HS-5 (cell line): ENCODE data around the gene GRIN1.
A peak's percentile ranks its signal among the peaks of the same experiment; 100 is the strongest.
"Not testable (repeated sequence)": the region's sequence is repeated elsewhere in the genome, so short reads cannot be mapped to it uniquely, and the experiment has no call there.

Source experiments
- DNase-seq: peaks from one replicate; pipeline ENCODE4 v3.0.0-alpha.2; 2012; ENCODE audit warnings: low read depth

The GRIN1 gene

DNA sequence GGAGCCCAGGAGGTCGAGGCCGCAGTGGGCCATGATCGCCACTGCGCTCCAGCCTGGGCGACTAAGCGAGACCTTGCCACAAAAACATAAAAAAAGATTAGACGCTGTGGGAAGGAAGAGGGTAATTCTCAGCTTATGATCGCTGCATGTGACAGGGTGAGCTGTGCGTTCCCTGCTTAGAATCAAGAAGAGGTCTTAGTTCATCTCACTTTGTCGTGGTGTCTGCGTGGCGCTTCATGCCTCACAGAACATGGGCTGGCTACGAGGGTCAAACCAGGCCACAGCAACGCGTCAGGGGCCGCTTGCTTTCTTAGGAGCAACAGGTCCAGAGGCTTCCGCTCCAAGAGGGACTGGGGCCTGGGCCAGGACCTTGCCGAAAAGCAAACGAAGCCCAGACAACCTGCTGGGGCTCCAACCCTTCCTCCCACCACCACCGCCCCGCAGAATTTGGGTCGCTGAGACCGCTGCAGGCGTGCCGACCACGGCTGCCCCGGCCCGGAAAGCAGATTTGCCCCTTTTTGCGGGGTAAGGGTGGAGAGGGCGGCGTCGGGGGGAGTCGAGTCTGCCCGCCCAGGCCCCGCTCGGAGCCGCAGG is 10.0 kb upstream of the GRIN1 start:
- DNase-seq = no peak

DNA sequence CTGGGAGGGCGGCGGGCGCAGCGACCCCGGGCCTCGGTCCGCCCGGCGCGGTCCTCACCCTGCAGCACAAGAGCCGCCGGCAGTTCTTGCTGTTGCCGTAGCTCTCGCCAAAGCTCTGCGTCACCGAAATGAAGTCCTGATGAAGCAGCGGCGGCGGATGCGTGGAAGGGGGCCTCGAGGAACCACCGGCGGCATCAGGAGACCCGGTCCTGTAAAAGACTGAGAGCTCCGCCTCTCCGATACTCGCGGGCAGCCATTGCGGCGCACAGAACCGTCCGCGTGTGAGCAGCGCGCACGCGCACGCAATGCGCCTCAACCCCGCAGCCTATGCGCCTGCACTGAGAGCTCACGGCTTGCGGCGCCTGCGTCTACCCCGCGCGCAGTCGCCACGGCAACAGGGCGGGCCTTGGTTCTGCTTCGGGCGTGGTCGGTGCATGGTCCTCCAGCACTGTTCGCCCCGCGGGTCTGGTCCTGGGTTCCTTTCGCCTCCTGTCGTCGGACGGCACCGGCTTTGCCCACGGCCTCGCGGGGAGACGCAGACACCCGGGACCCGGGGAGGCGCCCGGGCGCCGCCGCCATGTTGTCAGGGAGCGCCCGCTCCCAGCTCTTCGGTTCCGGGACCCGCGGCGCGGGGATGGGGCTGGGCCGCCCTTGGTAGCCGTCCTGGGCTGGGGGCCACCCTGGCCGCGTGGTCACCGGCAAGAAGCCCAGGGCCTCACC is 9.3 kb upstream of the GRIN1 start:
- peak; percentile 63 for DNase-seq

DNA sequence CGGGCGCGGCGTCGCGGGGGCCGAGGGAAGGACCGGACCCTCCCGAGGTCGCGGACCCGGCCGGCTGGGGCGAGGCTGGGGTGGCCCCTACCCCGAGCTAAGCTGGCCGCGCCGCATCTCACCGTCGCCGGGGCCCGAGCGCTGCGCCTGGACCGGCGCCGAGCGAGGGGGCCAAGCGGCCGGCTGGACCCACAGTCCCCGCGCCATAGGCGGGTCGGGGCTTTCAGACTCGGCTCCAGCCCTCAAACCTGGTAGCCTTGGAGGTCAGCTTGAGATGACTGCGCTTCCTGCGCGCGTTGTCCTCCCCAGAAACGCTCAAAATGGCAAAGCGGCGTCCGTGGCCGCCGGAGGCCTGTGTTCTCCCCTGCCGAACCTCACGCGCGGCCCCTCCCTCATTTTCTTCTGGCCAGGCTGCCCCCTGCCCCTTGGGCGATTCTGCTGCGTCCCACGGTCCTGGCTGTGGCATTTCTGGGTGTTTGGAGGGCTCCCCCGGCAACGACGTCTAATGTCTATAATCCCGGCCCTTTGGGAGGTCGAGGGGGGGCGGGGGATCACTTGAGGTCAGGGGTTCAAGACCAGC is 8.7 kb upstream of the GRIN1 start:
- no peak for DNase-seq

DNA sequence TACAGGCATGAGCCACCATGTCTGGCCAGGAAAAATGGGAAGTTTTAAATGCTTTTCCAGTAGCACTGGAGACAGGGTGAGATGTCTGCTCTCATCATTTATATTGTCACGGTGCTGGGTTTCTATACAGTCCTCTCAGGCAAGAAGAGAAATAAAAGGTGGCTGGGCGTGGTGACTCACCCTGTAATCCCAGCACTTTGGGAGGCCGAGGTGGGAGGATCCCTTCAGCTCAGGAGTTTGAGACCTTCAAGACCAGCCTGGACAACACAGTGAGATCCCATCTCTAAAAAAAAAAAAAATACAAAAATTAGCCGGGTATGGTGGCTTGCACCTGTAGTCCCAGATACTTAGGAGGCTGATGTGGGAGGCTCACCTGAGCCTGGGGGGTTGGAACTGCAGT is 4.8 kb upstream of the GRIN1 start:
- no peak for DNase-seq

DNA sequence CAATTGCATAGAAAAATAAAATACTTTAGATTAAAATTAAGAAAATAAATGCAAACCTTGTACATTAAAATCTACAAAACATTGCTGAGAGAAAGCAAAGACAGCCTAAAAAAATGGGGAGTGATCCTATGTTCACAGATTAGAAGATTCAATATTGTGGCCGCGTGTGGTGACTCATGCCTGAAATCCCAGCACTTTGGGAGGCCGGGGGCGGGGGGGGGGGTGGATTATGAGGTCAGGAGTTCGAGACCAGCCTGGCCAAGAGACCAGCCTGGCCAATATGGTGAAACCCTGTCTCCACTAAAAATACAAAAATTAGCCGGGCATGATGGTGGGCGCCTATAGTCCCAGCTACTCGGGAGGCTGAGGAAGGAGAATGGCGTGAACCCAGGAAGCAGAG is 3.8 kb upstream of the GRIN1 start:
- DNase-seq = not testable (repeated sequence)

DNA sequence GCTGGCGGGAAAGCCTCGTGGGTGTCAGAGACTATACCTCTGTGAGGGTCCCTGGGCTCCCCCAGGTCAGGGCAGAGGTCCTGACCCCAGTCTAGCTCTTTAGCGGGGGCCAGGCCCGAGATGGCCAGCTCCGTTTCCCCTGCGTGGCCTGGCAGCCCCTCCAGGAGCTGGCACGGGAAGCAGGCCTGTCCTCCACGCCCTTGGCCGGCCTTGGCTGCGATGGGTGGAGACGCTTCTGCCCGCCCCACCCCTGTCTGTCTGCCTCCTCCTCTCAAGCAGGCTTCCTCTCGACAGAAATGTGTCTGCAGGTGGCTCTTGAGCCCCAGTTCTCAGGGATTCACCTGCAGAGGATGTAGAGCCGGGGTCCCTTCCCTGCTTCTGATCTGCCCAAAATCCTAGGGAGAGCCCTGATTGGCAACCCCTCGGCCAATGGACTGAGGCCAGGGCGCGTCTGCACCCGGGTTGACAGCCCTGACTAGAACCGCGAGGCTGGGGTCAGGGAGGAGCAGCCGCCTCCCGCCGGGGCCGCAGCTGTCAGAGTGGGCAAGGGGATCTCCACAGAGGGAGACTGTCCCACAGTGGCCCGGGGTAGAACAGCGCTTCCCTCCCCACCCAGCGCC is 2.6 kb upstream of the GRIN1 start:
- DNase-seq = no peak

DNA sequence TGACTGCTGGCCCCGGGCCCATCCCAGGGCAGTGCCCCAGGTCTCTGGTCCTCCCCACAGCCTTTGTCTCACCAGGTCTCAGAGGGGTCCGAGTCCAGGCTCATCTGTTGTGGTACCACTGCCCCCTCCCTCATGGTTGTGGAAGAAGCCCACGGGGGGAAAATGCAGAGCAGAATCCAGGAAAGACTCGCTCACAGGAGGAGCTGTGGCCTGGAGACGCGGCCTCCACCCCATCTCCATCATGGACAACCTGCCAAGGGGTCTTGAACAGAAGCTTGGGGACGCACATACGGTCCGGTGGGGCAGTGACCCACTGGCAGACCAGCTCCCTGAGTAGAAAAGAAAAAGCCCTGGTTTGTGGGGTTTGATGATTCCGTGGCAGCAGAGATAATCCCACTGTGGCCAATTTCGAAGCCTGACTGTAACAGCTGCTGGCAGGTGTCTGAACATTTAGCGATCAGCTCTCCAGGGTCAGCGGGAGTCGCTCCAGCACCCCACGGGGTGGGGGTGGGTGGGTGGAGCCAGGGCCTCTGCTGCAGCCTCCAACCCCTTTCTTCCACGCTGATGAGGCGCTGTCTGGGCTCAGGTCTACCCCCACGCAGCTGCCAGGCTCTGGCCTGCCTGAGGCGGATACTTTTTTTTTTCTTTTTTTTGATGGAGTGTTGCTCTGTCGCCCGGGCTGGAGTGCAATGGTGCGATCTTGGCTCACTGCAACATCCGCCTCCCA is 1.9 kb upstream of the GRIN1 start:
- no peak for DNase-seq

DNA sequence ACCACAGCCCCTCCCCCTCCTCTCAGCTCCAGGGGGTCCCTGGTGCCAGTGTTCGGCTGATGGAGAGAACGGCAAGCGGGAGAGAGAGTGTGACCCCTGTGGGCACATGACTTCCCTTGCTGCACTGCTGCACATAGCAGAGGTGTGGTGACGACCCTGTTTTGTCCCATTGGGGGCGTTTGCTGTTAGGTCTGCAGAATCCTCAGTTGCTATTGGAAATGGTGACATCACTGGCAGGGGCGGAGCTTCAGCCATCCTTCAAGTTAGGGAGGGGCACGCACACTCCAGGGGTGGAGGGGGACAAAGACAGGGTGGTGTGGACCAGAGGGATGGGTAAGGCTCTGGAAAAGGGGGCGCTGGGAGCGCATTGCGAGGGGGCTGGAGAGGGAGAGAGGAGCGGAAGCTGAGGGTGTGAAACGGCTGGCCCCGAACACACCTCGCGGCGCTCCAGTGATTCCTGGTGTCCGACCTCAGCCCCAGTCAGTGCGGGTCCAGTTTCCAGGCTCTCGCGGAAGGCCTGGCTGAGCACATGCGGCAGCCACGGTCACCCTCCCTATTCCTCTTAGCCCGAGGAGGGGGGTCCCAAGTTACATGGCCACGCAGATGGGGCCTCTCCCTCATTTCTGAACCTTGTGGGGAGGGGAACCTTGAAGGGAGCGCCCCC is 764 bp upstream of the GRIN1 start:
- no peak for DNase-seq

DNA sequence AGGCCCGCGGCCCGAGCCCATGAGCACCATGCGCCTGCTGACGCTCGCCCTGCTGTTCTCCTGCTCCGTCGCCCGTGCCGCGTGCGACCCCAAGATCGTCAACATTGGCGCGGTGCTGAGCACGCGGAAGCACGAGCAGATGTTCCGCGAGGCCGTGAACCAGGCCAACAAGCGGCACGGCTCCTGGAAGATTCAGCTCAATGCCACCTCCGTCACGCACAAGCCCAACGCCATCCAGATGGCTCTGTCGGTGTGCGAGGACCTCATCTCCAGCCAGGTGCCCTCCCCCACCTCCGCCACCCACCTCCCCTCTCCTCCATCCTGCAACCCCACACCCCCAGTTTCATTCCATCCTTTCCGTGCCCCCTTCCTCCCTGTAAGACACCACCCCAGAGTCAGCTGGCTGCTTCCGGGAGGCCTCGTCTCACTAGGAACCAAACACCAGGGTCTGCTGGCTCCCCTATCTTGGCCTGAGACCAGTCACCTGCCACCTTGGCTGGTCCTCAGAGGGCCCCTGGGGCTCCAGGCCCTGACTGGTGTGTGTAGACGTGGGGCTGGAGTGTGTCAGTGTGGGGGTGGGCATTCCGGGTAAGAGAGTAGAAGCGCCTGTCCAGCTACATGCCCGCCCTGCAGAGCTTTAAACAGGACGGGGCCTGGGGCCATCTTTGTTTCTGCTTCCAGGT is 655 bp downstream of the GRIN1 start:
- no peak for DNase-seq

DNA sequence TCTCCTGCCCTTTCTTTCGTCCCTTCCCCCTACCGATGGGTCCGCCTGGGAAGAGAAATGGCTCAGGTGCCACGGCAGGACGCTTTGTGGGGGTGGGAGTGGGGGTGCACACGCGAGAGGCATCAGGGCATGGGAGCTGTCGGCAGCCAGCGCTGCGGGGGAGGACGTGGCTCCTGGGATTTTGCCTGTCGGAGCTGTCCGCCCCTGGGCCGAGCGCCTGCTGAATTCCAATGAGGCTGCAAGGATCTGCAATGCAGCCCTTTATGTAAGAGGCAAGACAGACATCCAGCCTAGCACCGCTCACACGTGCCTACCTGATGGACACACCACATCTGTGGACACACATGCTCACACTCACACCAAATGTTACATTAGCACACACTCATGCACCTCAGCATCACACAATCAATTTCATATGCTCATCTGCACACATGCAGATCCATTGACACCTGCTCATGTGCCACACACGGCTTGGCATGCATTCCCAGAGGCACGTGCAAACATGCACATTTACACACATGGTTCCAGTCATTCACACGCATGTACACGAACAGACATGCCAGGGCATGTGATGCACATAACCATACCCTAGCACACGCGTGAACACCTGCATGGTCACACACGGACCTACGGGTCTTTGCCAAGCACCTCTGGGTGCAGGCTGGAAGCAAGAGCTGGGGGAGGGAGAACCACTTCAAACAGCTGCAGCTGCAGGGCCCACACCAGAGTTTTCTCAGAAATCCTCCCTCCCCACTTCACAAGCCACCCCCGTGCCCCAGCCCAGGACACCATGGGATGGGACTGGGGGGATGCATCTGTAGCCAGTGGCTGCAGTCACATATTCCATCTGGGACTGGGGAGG is 1.4 kb downstream of the GRIN1 start:
- DNase-seq = no peak

DNA sequence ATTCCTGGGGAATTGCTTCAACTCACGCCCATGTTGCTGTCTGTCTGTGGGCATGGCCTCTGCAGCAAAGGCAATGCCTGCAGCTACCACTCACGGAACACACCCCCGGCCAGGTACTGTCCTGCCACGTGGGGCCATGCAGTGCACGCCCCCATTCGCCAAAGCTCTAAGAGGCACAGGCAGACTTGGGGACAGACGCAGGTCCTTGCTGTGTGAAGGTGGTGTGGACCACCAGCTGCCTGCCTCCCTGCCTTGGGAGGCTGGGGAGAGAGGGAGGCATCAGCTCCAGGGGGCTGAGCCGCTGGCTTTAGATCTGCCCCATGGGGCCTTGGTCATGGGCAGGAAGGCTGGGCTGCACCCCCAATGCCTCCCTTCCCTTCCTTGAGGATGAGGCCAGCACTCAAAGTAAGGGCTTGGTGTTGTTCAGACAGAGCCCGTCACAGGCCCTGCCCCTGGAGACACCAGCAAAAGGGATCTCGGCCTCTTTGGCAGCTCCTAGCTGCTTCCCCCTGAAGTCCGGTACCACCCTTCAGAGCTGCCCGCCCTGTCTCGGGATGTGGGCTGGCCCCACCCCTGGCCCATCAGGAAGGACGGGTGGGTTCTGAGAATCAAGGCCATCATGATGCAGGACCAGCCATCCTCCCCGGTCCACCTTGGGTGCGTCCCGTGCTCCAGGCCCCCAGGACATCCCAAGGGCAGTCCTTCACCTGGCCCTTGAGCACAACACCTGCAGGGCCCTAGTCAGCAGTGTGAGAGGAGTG is 2.3 kb downstream of the GRIN1 start:
- DNase-seq = no peak

DNA sequence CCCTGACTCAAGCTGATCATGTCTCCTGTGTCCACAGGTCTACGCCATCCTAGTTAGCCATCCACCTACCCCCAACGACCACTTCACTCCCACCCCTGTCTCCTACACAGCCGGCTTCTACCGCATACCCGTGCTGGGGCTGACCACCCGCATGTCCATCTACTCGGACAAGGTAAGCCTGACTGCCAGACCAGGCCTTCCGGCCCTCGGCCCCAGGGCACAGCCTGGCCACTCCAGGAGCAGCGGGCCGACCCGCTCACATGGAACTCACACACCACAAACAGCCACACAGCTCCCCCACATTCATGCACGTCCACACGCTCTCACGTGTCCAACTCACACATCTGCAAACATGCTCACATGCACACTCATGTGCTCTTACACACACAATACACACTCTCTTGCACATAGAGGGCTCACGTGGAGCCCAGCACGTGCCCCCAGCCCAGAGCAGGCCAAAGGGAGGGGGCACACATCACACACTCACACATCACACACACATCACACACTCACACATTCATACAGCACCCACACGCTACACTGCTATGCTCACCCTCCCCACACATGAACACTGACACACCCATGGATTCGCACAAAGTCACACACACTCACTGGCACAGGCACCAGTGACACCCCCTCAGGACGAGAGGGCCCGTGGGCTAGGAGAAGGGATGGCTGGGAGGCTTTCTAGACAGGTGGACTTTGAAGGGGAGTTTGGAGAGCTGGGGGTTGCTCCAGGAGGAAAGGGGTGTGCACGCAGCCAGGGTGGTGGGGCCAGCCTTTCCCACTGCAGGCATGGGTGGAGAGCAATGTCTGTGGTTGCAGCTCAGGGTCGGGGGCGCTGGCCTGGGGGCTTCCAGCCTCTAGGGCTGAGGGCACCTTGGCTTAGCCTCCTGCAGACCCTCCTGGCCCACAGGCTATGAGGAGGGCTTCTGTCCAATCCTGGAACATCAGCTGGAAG is 3.3 kb downstream of the GRIN1 start:
- DNase-seq = no peak

DNA sequence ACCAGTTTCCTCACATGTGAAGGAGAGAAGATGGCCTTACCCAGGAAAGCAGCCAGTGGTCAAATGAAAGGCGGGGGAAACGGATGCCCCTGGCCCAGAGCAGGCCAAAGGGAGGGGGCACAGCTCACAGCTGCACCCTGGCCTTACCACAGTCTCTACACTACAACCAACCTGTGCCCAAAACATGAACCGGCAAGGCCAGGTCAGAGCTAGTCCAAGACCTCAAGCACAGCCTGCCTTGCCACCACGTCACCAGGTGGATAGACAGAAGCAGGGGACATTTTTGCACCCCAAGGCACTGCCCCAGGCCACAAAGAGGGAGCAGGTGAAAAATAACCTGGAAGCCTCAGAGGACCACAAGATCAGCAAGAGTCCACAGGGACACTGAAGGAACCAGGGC is 4.5 kb downstream of the GRIN1 start:
- no peak for DNase-seq

DNA sequence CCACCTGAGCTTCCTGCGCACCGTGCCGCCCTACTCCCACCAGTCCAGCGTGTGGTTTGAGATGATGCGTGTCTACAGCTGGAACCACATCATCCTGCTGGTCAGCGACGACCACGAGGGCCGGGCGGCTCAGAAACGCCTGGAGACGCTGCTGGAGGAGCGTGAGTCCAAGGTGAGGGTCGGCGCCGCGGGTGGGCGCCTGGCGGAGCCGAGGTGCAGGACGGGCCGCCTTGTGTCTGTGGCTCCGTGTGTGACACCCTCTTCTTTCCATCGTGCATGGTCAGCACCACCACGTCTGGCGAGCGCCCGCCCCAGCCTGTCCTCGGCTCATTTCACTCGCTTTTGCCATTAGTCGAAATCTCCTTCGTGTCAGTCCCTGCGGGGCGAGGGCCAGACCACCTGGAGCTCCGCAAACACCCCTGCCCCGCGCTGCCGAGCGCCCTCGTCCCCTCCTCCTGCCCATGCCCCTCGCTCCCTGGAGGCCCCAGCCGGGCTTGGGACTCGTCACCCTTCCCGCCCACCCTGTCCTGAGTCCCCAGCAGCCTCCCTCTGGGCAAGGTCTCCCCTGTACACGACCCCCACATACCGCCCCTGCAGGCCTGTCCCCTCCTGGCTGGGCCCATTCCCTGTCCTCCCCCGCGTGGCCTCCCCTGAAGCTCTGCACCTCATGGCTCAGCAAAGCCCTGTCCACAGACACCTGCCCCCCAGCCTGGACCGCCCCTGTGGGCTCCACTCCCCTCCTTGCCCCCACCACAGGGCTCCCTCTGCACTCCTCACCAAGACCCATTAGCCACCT is 7.0 kb downstream of the GRIN1 start:
- no peak for DNase-seq

DNA sequence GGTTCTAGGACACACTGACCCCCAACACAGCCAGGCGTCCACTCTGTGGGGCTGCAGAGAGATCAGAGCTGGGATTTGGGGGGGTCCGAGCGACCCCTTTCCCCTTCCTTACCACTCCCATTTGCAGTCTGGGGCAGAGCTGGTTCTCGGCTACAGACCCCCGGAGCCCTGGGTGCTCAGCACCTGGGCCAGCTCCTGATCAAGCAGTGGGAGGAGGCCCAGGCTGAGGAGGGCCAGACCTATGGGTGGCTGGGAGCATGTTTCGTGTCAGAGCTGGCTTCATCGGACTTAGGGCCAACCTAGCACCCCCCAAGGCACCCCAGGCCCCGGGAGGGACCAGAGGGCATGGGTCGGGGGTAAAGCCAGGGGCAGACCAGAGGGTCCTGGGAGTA is 7.6 kb downstream of the GRIN1 start:
- no peak for DNase-seq

DNA sequence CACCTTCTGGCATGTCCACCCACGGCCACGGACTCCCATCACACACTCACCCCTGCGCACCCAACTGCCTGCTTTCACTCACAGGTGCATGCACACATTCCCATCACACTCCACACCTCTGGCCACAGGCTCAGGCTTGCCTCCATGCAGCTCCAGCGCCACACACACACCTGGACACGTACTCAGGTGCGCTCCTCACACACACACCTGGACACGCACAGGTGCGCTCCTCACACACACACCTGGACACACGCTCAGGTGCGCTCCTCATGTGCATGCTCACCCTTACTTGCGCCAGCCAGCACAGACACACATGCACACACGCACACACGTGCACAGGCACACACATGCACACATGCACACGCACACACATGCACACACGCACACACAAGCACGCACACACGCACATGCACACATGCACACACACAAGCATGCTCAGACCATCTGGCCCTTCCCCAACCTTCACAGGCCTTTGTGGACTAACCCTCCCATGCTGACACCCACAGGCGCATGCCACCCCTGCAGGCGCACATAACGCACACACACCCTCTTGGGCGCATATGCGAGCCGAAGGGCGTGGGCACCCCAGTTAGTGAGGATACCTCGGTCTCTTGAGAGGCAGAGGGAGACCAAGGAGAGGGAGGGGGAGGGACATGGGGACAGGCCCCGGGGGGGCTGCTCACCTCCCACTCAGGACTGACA is 8.3 kb downstream of the GRIN1 start:
- DNase-seq = no peak

DNA sequence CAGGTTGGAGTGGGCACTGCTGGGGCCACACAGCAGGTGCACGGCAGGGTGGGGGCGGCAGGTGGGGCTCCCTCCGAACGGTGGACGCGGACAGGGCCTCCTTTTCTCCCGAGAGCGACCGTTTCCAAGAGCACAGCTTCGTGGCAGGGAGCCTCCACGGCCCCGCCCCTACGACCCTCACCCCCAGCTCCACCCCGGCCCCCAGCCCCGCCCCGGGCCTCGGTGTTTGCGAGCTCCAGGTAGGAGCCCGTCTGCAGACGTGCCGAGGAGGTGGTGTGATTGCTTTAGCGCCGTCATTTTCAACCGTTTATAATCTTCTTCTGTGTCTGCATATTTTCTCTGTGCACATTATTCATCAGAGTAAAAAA is 8.8 kb downstream of the GRIN1 start:
- no peak for DNase-seq
